DOHH2 (cell line): ENCODE results near the gene SLC50A1.

Experiments
- CTCF ChIP-seq: fragments of 200-600 bp; sonication (generic); IDR thresholded peaks from one replicate; pipeline ENCODE4 v1.5.1; 2014; ENCODE audit warnings: antibody characterized with exemption, mild to moderate bottlenecking, low read depth, low read length; ENCODE audit not compliant: poor library complexity, severe bottlenecking
- EZH2phosphoT487 ChIP-seq: fragments of 200-600 bp; sonication (generic); IDR thresholded peaks from 2 replicates; pipeline ENCODE4 v1.6.1; 2017; ENCODE audit warnings: borderline replicate concordance, mild to moderate bottlenecking, antibody characterized with exemption, low read length, moderate library complexity, mixed read lengths

GRCh38 chr1:155177918-155178281 is 42.2 kb downstream of the SLC50A1 start:
- TF ChIP-seq CTCF (no peak), EZH2phosphoT487 (no peak)
